Parathyroid adenoma (tissue), 2 donors: ENCODE measurements around the gene OR5B21.

ENCODE experiments used
- H2AFZ ChIP-seq: fragments of 300-600 bp; sonication (generic); one replicate; pipeline ENCODE4 v1.7.0; 2017; ENCODE audit warnings: antibody characterized with exemption, mild to moderate bottlenecking
- H3K27ac ChIP-seq: fragments of 300-600 bp; sonication (generic); one replicate; pipeline ENCODE4 v1.7.0; 2017
- H3K27me3 ChIP-seq: fragments of 300-600 bp; sonication (generic); one replicate; pipeline ENCODE4 v1.7.0; 2017; ENCODE audit warnings: low read length; ENCODE audit not compliant: control insufficient read depth, insufficient read depth
- H3K36me3 ChIP-seq: fragments of 300-600 bp; sonication (generic); one replicate; pipeline ENCODE4 v1.7.0; 2017; ENCODE audit warnings: low read length; ENCODE audit not compliant: control insufficient read depth, insufficient read depth
- H3K4me1 ChIP-seq: fragments of 300-600 bp; sonication (generic); one replicate; pipeline ENCODE4 v1.7.0; 2017; ENCODE audit warnings: control low read depth
- H3K4me2 ChIP-seq: fragments of 300-600 bp; sonication (generic); one replicate; pipeline ENCODE4 v1.7.0; 2017; ENCODE audit warnings: low read length
- H3K4me3 ChIP-seq: fragments of 300-600 bp; sonication (generic); one replicate; pipeline ENCODE4 v1.7.0; 2017; ENCODE audit warnings: low read depth, low read length
- H3K79me2 ChIP-seq: fragments of 300-600 bp; sonication (generic); one replicate; pipeline ENCODE4 v1.7.0; 2017; ENCODE audit warnings: control low read depth
- H3K9ac ChIP-seq: fragments of 300-600 bp; sonication (generic); one replicate; pipeline ENCODE4 v1.7.0; 2017; ENCODE audit warnings: mild to moderate bottlenecking
- H3K9me3 ChIP-seq: fragments of 300-600 bp; sonication (generic); one replicate; pipeline ENCODE4 v1.7.0; 2017; ENCODE audit warnings: low read length; ENCODE audit not compliant: control insufficient read depth
- CTCF ChIP-seq: fragments of 300-600 bp; sonication (generic); IDR thresholded peaks from one replicate; pipeline ENCODE4 v1.7.0; 2017; ENCODE audit warnings: antibody characterized with exemption, mild to moderate bottlenecking
- donor health status: primary hyperparathyroidism.

Gene OR5B21

GRCh38 chr11:58490827-58491226 lies 17.1 kb downstream of the OR5B21 start:
- Histone ChIP-seq H3K9me3 (no peaks in the 10 kb centered on the region), H3K79me2 (no peaks in the 10 kb centered on the region), H3K36me3 (no peaks in the 10 kb centered on the region), H2AFZ (no peak overlapping the region), H3K4me2 (no peak overlapping the region), H3K27ac (no peak overlapping the region), H3K27me3 (no peaks in the 10 kb centered on the region), H3K4me1 (no peaks in the 10 kb centered on the region), H3K4me3 (no peak overlapping the region), H3K9ac (no peak overlapping the region)
- no peak for TF ChIP-seq CTCF

GRCh38 chr11:58487170-58487569 lies 20.7 kb downstream of the OR5B21 start:
- no peaks in the 10 kb centered on the region for H3K4me1 ChIP-seq
- TF ChIP-seq CTCF: no peak
- H3K9me3 ChIP-seq: no peaks in the 10 kb centered on the region
- H3K4me3 ChIP-seq: no peak overlapping the region
- H3K27me3 ChIP-seq: no peaks in the 10 kb centered on the region
- no peak overlapping the region for H3K4me2 ChIP-seq
- no peak overlapping the region for H3K9ac ChIP-seq
- H3K79me2 ChIP-seq: no peaks in the 10 kb centered on the region
- H3K27ac ChIP-seq: no peak overlapping the region
- no peaks in the 10 kb centered on the region for H3K36me3 ChIP-seq
- no peak overlapping the region for H2AFZ ChIP-seq

- Histone ChIP-seq H3K36me3 (no peaks in the 10 kb centered on the region), H3K27me3 (no peaks in the 10 kb centered on the region), H3K4me1 (no peaks in the 10 kb centered on the region)
These were observed 21.9 kb downstream of the OR5B21 start for GRCh38 chr11:58485961-58486360.

GRCh38 chr11:58471892-58472291 lies 36.0 kb downstream of the OR5B21 start:
- H2AFZ ChIP-seq: no peak overlapping the region
- no peaks in the 10 kb centered on the region for H3K4me1 ChIP-seq
- no peak overlapping the region for H3K4me2 ChIP-seq
- no peak overlapping the region for H3K4me3 ChIP-seq
- no peak overlapping the region for H3K27ac ChIP-seq
- no peak for TF ChIP-seq CTCF
- no peak overlapping the region for H3K9ac ChIP-seq
- H3K27me3 ChIP-seq: no peaks in the 10 kb centered on the region
- H3K79me2 ChIP-seq: no peaks in the 10 kb centered on the region
- no peaks in the 10 kb centered on the region for H3K36me3 ChIP-seq
- no peaks in the 10 kb centered on the region for H3K9me3 ChIP-seq

More at GRCh38 chr11:58485961-58486360, 21.9 kb downstream of the OR5B21 start:
- no peak for TF ChIP-seq CTCF
- no peak overlapping the region for H3K9ac ChIP-seq
- H3K27ac ChIP-seq: no peak overlapping the region
- no peak overlapping the region for H3K4me3 ChIP-seq
- H3K79me2 ChIP-seq: no peaks in the 10 kb centered on the region
- H3K4me2 ChIP-seq: no peak overlapping the region
- H3K9me3 ChIP-seq: no peaks in the 10 kb centered on the region
- no peak overlapping the region for H2AFZ ChIP-seq

- Histone ChIP-seq H3K27ac (no peak overlapping the region), H3K27me3 (no peaks in the 10 kb centered on the region), H3K36me3 (no peaks in the 10 kb centered on the region), H3K79me2 (no peaks in the 10 kb centered on the region), H3K4me1 (no peaks in the 10 kb centered on the region), H2AFZ (no peak overlapping the region), H3K9ac (no peak overlapping the region), H3K9me3 (no peaks in the 10 kb centered on the region), H3K4me2 (no peak overlapping the region), H3K4me3 (no peak overlapping the region)
- no peak for TF ChIP-seq CTCF
These were observed 41.6 kb downstream of the OR5B21 start for GRCh38 chr11:58466293-58466692.
